DND-41 (cell line): ENCODE measurements around the gene MAP4K3.

ENCODE experiments used
- ATAC-seq: fragments of 200-7000 bp; cut with Tn5 transposase; 3 replicates; pipeline ENCODE4 v1.9.1; 2021; ENCODE audit warnings: low read depth; ENCODE audit not compliant: insufficient read depth
- DNase-seq: peaks from one replicate; pipeline ENCODE4 v3.0.0-alpha.2; 2020
- H2AFZ ChIP-seq: 2 replicates; pipeline ENCODE4 v1.6.0; 2012; ENCODE audit warnings: low read depth, low read length
- H3K27ac ChIP-seq: 2 replicates; pipeline ENCODE4 v1.5.1; 2012; ENCODE audit warnings: low read length, inconsistent platforms
- H3K27me3 ChIP-seq: fragments of 200-600 bp; sonication (generic); 2 replicates; pipeline ENCODE4 v1.6.0; 2012; ENCODE audit warnings: low read length, mild to moderate bottlenecking, inconsistent platforms; ENCODE audit not compliant: insufficient read depth, poor library complexity
- H3K36me3 ChIP-seq: 2 replicates; pipeline ENCODE4 v1.5.1; 2012; ENCODE audit warnings: low read length, inconsistent platforms; ENCODE audit not compliant: insufficient read depth
- H3K4me1 ChIP-seq: 2 replicates; pipeline ENCODE4 v1.5.1; 2012; ENCODE audit warnings: mild to moderate bottlenecking, low read length; ENCODE audit not compliant: insufficient read depth
- H3K4me2 ChIP-seq: 2 replicates; pipeline ENCODE4 v1.6.0; 2012; ENCODE audit warnings: mild to moderate bottlenecking, moderate library complexity, low read length, inconsistent platforms; ENCODE audit not compliant: insufficient read depth
- H3K4me3 ChIP-seq, 2 experiments: fragments of 200-600 bp in 1 of 2; shearing (Covaris generic) in 1 of 2; 2 replicates each; pipeline ENCODE4 v1.5.1; 2012 to 2016; ENCODE audit warnings: inconsistent platforms in 2 of 2, low read length in 2 of 2, mild to moderate bottlenecking in 2 of 2, low read depth in 1 of 2, moderate library complexity in 1 of 2
- H3K79me2 ChIP-seq: 2 replicates; pipeline ENCODE4 v1.6.0; 2012; ENCODE audit warnings: low read length, inconsistent platforms; ENCODE audit not compliant: insufficient read depth
- H3K9ac ChIP-seq: 2 replicates; pipeline ENCODE4 v1.6.0; 2012; ENCODE audit warnings: low read depth, mild to moderate bottlenecking, inconsistent platforms, low read length, moderate library complexity
- H3K9me3 ChIP-seq: 2 replicates; pipeline ENCODE4 v1.5.1; 2012; ENCODE audit warnings: low read length, moderate library complexity, mild to moderate bottlenecking, inconsistent platforms; ENCODE audit not compliant: insufficient read depth, severe bottlenecking
- H4K20me1 ChIP-seq: 2 replicates; pipeline ENCODE4 v1.6.0; 2012; ENCODE audit warnings: low read length; ENCODE audit not compliant: insufficient read depth
- EZH2 ChIP-seq: IDR thresholded peaks from 3 replicates; pipeline ENCODE4 v1.6.1; 2012; ENCODE audit warnings: borderline replicate concordance, low read depth, mild to moderate bottlenecking, moderate library complexity, low read length, inconsistent platforms; ENCODE audit not compliant: severe bottlenecking
- TF ChIP-seq, protein P1 (sequence below): IDR thresholded peaks from 2 replicates; pipeline ENCODE4 v1.5.1; 2012; ENCODE audit warnings: borderline replicate concordance, low read length, moderate library complexity, mild to moderate bottlenecking; ENCODE audit not compliant: poor library complexity, severe bottlenecking; ENCODE audit errors: extremely low read depth

Gene MAP4K3

DNA sequence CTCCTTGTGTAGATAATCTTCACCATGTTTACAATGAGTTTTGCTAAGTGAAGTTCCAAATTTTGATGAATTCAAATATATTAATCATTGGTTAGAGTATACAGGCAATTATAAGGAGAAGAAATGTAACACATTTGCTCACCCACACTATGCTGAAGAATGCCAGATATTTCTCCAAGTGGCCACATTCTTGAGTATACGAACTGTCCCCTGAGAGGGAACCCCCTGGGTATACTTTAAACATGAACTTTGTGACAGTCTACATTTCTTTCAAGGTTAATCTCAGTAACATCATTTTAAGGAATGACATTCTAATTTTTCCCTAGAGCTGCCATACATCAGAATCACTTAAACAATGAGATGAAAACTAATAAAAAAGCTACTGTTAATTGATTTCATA, 153.5 kb downstream of the MAP4K3 start:
- Histone ChIP-seq H3K4me3 (no peak overlapping the region), H3K9ac (no peak overlapping the region), H3K9me3 (no peaks in the 10 kb centered on the region), H2AFZ (no peak overlapping the region), H3K36me3 (peaks cover 43% of the 10 kb centered on the region), H4K20me1 (no peaks in the 10 kb centered on the region), H3K79me2 (no peaks in the 10 kb centered on the region), H3K27me3 (no peaks in the 10 kb centered on the region), H3K4me2 (no peak overlapping the region), H3K4me1 (no peaks in the 10 kb centered on the region), H3K27ac (no peak overlapping the region)
- no peak for TF ChIP-seq EZH2
- TF ChIP-seq, protein P1, sequence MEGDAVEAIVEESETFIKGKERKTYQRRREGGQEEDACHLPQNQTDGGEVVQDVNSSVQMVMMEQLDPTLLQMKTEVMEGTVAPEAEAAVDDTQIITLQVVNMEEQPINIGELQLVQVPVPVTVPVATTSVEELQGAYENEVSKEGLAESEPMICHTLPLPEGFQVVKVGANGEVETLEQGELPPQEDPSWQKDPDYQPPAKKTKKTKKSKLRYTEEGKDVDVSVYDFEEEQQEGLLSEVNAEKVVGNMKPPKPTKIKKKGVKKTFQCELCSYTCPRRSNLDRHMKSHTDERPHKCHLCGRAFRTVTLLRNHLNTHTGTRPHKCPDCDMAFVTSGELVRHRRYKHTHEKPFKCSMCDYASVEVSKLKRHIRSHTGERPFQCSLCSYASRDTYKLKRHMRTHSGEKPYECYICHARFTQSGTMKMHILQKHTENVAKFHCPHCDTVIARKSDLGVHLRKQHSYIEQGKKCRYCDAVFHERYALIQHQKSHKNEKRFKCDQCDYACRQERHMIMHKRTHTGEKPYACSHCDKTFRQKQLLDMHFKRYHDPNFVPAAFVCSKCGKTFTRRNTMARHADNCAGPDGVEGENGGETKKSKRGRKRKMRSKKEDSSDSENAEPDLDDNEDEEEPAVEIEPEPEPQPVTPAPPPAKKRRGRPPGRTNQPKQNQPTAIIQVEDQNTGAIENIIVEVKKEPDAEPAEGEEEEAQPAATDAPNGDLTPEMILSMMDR = no peak
- no peak for ATAC-seq
- DNase-seq = no peak

DNA sequence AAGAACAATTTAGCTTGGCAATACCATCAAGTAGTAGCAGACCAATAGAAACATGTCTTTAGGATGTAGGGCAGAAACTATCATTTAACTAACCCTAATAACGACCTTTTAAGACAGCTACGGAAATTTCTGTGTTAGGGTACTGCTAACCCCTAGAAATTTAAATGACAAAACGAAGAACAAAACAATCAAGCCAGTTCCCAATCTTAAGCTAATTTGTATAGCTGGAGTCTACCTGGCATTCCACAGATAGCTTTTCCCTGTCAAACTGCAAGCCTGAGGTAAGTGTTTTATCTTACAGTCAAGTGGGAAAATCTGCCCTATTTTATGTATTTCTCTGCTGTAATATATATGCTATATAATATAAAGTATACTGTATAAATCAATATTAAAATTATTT, 155.7 kb downstream of the MAP4K3 start:
- no peak overlapping the region for H3K9ac ChIP-seq
- no peaks in the 10 kb centered on the region for H3K27me3 ChIP-seq
- H3K27ac ChIP-seq = no peak overlapping the region
- no peak for DNase-seq
- H3K79me2 ChIP-seq = no peaks in the 10 kb centered on the region
- no peak for ATAC-seq
- H3K4me2 ChIP-seq = no peak overlapping the region
- H3K4me1 ChIP-seq = no peaks in the 10 kb centered on the region
- no peak overlapping the region for H3K4me3 ChIP-seq
- no peaks in the 10 kb centered on the region for H3K9me3 ChIP-seq
- peaks cover 49% of the 10 kb centered on the region for H3K36me3 ChIP-seq
- H4K20me1 ChIP-seq = no peaks in the 10 kb centered on the region
- H2AFZ ChIP-seq = no peak overlapping the region
- no peak for TF ChIP-seq EZH2

DNA sequence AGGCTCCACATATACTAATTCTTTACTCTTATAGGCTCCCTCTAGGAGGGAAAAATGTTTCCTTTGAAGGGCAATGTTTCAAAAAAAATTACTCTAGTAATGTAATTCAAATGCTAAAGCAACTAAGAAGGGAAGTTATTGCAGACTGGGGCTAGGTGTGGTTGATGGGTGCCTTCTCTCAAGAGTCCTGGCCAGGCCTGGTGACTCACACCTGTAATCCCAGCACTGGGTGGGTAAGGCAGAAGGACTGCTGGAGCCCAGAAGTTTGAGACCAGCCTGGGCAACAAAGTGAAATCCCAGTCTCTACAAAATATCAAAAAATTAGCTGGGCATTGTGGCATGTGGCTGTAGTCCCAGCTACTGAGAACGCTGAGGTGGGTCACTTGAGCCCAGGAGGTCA, 162.1 kb downstream of the MAP4K3 start:
- no peaks in the 10 kb centered on the region for H3K79me2 ChIP-seq
- no peaks in the 10 kb centered on the region for H3K27me3 ChIP-seq
- no peaks in the 10 kb centered on the region for H4K20me1 ChIP-seq
- TF ChIP-seq, protein P1 = no peak
- no peak for TF ChIP-seq EZH2
- H2AFZ ChIP-seq = no peak overlapping the region
- no peaks in the 10 kb centered on the region for H3K4me1 ChIP-seq
- no peak overlapping the region for H3K9ac ChIP-seq
- no peak overlapping the region for H3K4me2 ChIP-seq
- H3K36me3 ChIP-seq = peaks cover 55% of the 10 kb centered on the region
- DNase-seq (no peak), ATAC-seq (no peak)
- no peaks in the 10 kb centered on the region for H3K9me3 ChIP-seq
- no peak overlapping the region for H3K4me3 ChIP-seq
- no peak overlapping the region for H3K27ac ChIP-seq

DNA sequence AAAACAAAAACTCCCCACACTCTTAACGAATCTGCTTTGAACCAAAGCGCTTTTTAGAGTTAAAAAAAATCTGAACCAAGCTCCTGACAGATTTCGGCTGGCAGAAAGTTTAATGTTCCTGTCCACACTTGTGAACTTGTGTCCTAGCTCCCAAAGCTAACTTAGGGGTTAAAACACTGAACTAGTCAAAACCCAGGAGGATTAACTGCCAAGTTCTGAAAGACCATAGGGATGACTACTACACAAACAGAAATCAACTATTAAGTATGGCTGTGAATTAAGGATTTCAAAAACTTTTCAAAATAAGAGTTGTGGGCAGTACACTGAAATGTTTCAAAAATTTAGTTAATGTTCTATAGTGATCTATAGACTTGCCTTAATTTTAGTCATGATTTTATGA, 167.1 kb downstream of the MAP4K3 start:
- peaks cover 27% of the 10 kb centered on the region for H3K36me3 ChIP-seq
- DNase-seq = no peak

More for the DNA sequence above, 167.1 kb downstream of the MAP4K3 start:
- H3K4me1 ChIP-seq = no peaks in the 10 kb centered on the region
- H3K79me2 ChIP-seq = no peaks in the 10 kb centered on the region
- no peak overlapping the region for H2AFZ ChIP-seq
- no peaks in the 10 kb centered on the region for H3K27me3 ChIP-seq
- H3K4me3 ChIP-seq = no peak overlapping the region
- H3K27ac ChIP-seq = no peak overlapping the region
- no peak overlapping the region for H3K9ac ChIP-seq
- no peaks in the 10 kb centered on the region for H4K20me1 ChIP-seq
- no peaks in the 10 kb centered on the region for H3K9me3 ChIP-seq
- no peak overlapping the region for H3K4me2 ChIP-seq
- TF ChIP-seq, protein P1 = no peak
- TF ChIP-seq EZH2 = no peak
- no peak for ATAC-seq
